OCI-LY1 (cell line): ENCODE data around the gene SLX4.

Source experiments
- EZH2 ChIP-seq: fragments of 200-600 bp; sonication (generic), shearing (Covaris generic); IDR thresholded peaks from 2 replicates; pipeline ENCODE4 v1.8.0; 2017; ENCODE audit warnings: borderline replicate concordance, mixed run types, mild to moderate bottlenecking, antibody characterized with exemption, low read length, moderate library complexity, mixed read lengths
- TF ChIP-seq, protein P1 (sequence below): fragments of 200-600 bp; sonication (generic), shearing (Covaris generic); IDR thresholded peaks from 2 replicates; pipeline ENCODE4 v1.5.1; 2017; ENCODE audit warnings: mild to moderate bottlenecking, antibody characterized with exemption, low read length, moderate library complexity, mixed read lengths

DNA sequence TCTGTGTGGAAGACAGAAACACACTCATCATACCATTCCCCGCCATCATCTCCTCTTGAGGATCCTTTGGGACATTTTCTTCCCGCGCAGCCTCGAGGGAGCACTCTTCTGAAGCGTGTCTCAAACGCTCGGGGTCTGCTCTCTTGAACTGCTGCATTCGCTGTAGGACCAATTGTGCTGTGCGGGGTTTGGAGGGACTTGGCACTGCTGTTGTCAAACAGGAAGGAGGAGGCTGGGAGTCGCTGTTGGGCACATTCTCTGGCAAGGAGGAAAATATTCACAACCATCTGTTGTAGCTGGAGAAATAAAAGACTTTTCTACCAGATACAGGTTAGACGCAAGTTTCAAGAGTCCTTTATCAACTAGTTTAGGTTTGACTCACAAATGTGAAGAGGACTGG is 5.0 kb downstream of the SLX4 start:
- TF ChIP-seq, protein P1, sequence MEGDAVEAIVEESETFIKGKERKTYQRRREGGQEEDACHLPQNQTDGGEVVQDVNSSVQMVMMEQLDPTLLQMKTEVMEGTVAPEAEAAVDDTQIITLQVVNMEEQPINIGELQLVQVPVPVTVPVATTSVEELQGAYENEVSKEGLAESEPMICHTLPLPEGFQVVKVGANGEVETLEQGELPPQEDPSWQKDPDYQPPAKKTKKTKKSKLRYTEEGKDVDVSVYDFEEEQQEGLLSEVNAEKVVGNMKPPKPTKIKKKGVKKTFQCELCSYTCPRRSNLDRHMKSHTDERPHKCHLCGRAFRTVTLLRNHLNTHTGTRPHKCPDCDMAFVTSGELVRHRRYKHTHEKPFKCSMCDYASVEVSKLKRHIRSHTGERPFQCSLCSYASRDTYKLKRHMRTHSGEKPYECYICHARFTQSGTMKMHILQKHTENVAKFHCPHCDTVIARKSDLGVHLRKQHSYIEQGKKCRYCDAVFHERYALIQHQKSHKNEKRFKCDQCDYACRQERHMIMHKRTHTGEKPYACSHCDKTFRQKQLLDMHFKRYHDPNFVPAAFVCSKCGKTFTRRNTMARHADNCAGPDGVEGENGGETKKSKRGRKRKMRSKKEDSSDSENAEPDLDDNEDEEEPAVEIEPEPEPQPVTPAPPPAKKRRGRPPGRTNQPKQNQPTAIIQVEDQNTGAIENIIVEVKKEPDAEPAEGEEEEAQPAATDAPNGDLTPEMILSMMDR, result no peak
- TF ChIP-seq EZH2, result no peak
